T-helper 2 cell treated with Interferon-gamma antibody and Interleukin-4, amounts not matched to agents 5 μg/mL and 100 μg/mL, for 36 hours (primary cell): ENCODE data around the gene CAAP1.
"Not testable (repeated sequence)": the region's sequence is repeated elsewhere in the genome, so short reads cannot be mapped to it uniquely, and the experiment has no call there.

ENCODE experiments used
- DNase-seq: peaks from one replicate; pipeline ENCODE4 v3.0.0; 2021; ENCODE audit warnings: low spot score
- H3K27ac Mint-ChIP-seq: one replicate; pipeline ENCODE4 v1.8.0; 2021; ENCODE audit warnings: mild to moderate bottlenecking, mixed read lengths
- H3K27me3 Mint-ChIP-seq: one replicate; pipeline ENCODE4 v1.8.0; 2021; ENCODE audit warnings: low read depth, mixed read lengths
- H3K36me3 Mint-ChIP-seq: one replicate; pipeline ENCODE4 v1.8.0; 2021; ENCODE audit warnings: low read depth, mixed read lengths
- H3K4me1 Mint-ChIP-seq: one replicate; pipeline ENCODE4 v1.8.0; 2021; ENCODE audit warnings: low read depth, mixed read lengths
- H3K4me3 Mint-ChIP-seq: one replicate; pipeline ENCODE4 v1.8.0; 2022; ENCODE audit warnings: mild to moderate bottlenecking, moderate library complexity, mixed read lengths
- H3K9me3 Mint-ChIP-seq: one replicate; pipeline ENCODE4 v1.8.0; 2021; ENCODE audit warnings: mixed read lengths

Gene CAAP1

GRCh38 chr9:26888271-26888670, 4.3 kb downstream of the CAAP1 start:
- no peak overlapping the region for H3K27ac Mint-ChIP-seq
- H3K27me3 Mint-ChIP-seq = no peaks in the 10 kb centered on the region
- H3K36me3 Mint-ChIP-seq = peaks cover 20% of the 10 kb centered on the region
- H3K4me1 Mint-ChIP-seq = peaks cover 27% of the 10 kb centered on the region
- no peak overlapping the region for H3K4me3 Mint-ChIP-seq
- DNase-seq = no peak
- H3K9me3 Mint-ChIP-seq = peaks cover 1% of the 10 kb centered on the region

- no peak overlapping the region for H3K27ac Mint-ChIP-seq
- H3K4me1 Mint-ChIP-seq = no peaks in the 10 kb centered on the region
- H3K9me3 Mint-ChIP-seq = peaks cover 23% of the 10 kb centered on the region
- H3K27me3 Mint-ChIP-seq = no peaks in the 10 kb centered on the region
- peaks cover 70% of the 10 kb centered on the region for H3K36me3 Mint-ChIP-seq
- no peak overlapping the region for H3K4me3 Mint-ChIP-seq
- no peak for DNase-seq
Measured at GRCh38 chr9:26882154-26882553, 10.4 kb downstream of the CAAP1 start.

GRCh38 chr9:26880262-26880661, 12.3 kb downstream of the CAAP1 start:
- H3K36me3 Mint-ChIP-seq = peaks cover 68% of the 10 kb centered on the region
- no peak overlapping the region for H3K27ac Mint-ChIP-seq
- H3K4me3 Mint-ChIP-seq = no peak overlapping the region
- H3K9me3 Mint-ChIP-seq = peaks cover 23% of the 10 kb centered on the region
- DNase-seq = no peak
- no peaks in the 10 kb centered on the region for H3K4me1 Mint-ChIP-seq
- H3K27me3 Mint-ChIP-seq = no peaks in the 10 kb centered on the region

GRCh38 chr9:26875155-26875554, 17.4 kb downstream of the CAAP1 start:
- H3K9me3 Mint-ChIP-seq = peaks cover 10% of the 10 kb centered on the region
- H3K4me3 Mint-ChIP-seq, H3K4me1 Mint-ChIP-seq: not testable (repeated sequence)

GRCh38 chr9:26870292-26870691, 22.3 kb downstream of the CAAP1 start:
- H3K4me1 Mint-ChIP-seq = no peaks in the 10 kb centered on the region
- no peak for DNase-seq
- no peak overlapping the region for H3K4me3 Mint-ChIP-seq
- no peaks in the 10 kb centered on the region for H3K27me3 Mint-ChIP-seq
- no peaks in the 10 kb centered on the region for H3K9me3 Mint-ChIP-seq
- H3K36me3 Mint-ChIP-seq = peaks cover 8% of the 10 kb centered on the region
- H3K27ac Mint-ChIP-seq = no peak overlapping the region

More at GRCh38 chr9:26875155-26875554, 17.4 kb downstream of the CAAP1 start:
- H3K27ac Mint-ChIP-seq, DNase-seq, H3K27me3 Mint-ChIP-seq: not testable (repeated sequence)
- peaks cover 28% of the 10 kb centered on the region for H3K36me3 Mint-ChIP-seq

- H3K27me3 Mint-ChIP-seq = no peaks in the 10 kb centered on the region
- H3K27ac Mint-ChIP-seq = no peak overlapping the region
- H3K9me3 Mint-ChIP-seq = no peaks in the 10 kb centered on the region
- peaks cover 5% of the 10 kb centered on the region for H3K36me3 Mint-ChIP-seq
- no peak overlapping the region for H3K4me3 Mint-ChIP-seq
- DNase-seq = no peak
- H3K4me1 Mint-ChIP-seq = no peaks in the 10 kb centered on the region
Measured at GRCh38 chr9:26863074-26863473, 29.5 kb downstream of the CAAP1 start.

- Mint-ChIP-seq H3K27me3 (no peaks in the 10 kb centered on the region), H3K36me3 (peaks cover 19% of the 10 kb centered on the region), H3K4me3 (no peak overlapping the region), H3K4me1 (no peaks in the 10 kb centered on the region), H3K9me3 (no peaks in the 10 kb centered on the region), H3K27ac (no peak overlapping the region)
- no peak for DNase-seq
Measured at GRCh38 chr9:26856413-26857032, 36.1 kb downstream of the CAAP1 start.

GRCh38 chr9:26850995-26851394, 41.6 kb downstream of the CAAP1 start:
- Mint-ChIP-seq H3K9me3 (no peaks in the 10 kb centered on the region), H3K4me1 (no peaks in the 10 kb centered on the region), H3K27me3 (no peaks in the 10 kb centered on the region), H3K4me3 (no peak overlapping the region), H3K36me3 (peaks cover 16% of the 10 kb centered on the region), H3K27ac (no peak overlapping the region)
- no peak for DNase-seq

- no peaks in the 10 kb centered on the region for H3K4me1 Mint-ChIP-seq
- H3K27ac Mint-ChIP-seq = no peak overlapping the region
- H3K27me3 Mint-ChIP-seq = no peaks in the 10 kb centered on the region
- H3K36me3 Mint-ChIP-seq = peaks cover 12% of the 10 kb centered on the region
- H3K4me3 Mint-ChIP-seq = no peak overlapping the region
- DNase-seq = no peak
- peaks cover 8% of the 10 kb centered on the region for H3K9me3 Mint-ChIP-seq
Measured at GRCh38 chr9:26833792-26834191, 58.8 kb downstream of the CAAP1 start.

GRCh38 chr9:26828391-26828955, 64.1 kb downstream of the CAAP1 start:
- not testable (repeated sequence) for H3K27ac Mint-ChIP-seq, H3K27me3 Mint-ChIP-seq, H3K9me3 Mint-ChIP-seq

GRCh38 chr9:26814799-26815198, 77.8 kb downstream of the CAAP1 start:
- DNase-seq = no peak
- Mint-ChIP-seq H3K27me3 (no peaks in the 10 kb centered on the region), H3K27ac (no peak overlapping the region), H3K9me3 (no peaks in the 10 kb centered on the region), H3K36me3 (no peaks in the 10 kb centered on the region), H3K4me1 (no peaks in the 10 kb centered on the region), H3K4me3 (no peak overlapping the region)

More at GRCh38 chr9:26828391-26828955, 64.1 kb downstream of the CAAP1 start:
- H3K36me3 Mint-ChIP-seq, DNase-seq, H3K4me3 Mint-ChIP-seq, H3K4me1 Mint-ChIP-seq: not testable (repeated sequence)

GRCh38 chr9:26813247-26813646, 79.4 kb downstream of the CAAP1 start:
- H3K36me3 Mint-ChIP-seq = no peaks in the 10 kb centered on the region
- no peak overlapping the region for H3K27ac Mint-ChIP-seq
- no peaks in the 10 kb centered on the region for H3K27me3 Mint-ChIP-seq
- H3K4me1 Mint-ChIP-seq = no peaks in the 10 kb centered on the region
- no peaks in the 10 kb centered on the region for H3K9me3 Mint-ChIP-seq
- H3K4me3 Mint-ChIP-seq = no peak overlapping the region
- no peak for DNase-seq

GRCh38 chr9:26812217-26812616, 80.4 kb downstream of the CAAP1 start:
- DNase-seq = no peak
- Mint-ChIP-seq H3K4me1 (no peaks in the 10 kb centered on the region), H3K4me3 (no peak overlapping the region), H3K9me3 (no peaks in the 10 kb centered on the region), H3K27ac (no peak overlapping the region), H3K27me3 (no peaks in the 10 kb centered on the region), H3K36me3 (no peaks in the 10 kb centered on the region)

GRCh38 chr9:26811106-26811505, 81.5 kb downstream of the CAAP1 start:
- H3K36me3 Mint-ChIP-seq = no peaks in the 10 kb centered on the region
- H3K4me1 Mint-ChIP-seq = no peaks in the 10 kb centered on the region
- no peak for DNase-seq
- H3K9me3 Mint-ChIP-seq = no peaks in the 10 kb centered on the region
- no peaks in the 10 kb centered on the region for H3K27me3 Mint-ChIP-seq
- no peak overlapping the region for H3K4me3 Mint-ChIP-seq
- H3K27ac Mint-ChIP-seq = no peak overlapping the region

- Mint-ChIP-seq H3K36me3 (no peaks in the 10 kb centered on the region), H3K27ac (no peak overlapping the region), H3K4me3 (no peak overlapping the region), H3K27me3 (no peaks in the 10 kb centered on the region), H3K9me3 (no peaks in the 10 kb centered on the region), H3K4me1 (no peaks in the 10 kb centered on the region)
- DNase-seq = no peak
Measured at GRCh38 chr9:26809795-26810194, 82.8 kb downstream of the CAAP1 start.
